GM23338 (cell line): ENCODE data around the gene TRIM39. TPM values are rescaled to one million over a fixed set of nuclear protein-coding genes. Genes with fewer than 3 reads are reported as not detected.
A peak's percentile ranks its signal among the peaks of the same experiment; 100 is the strongest.

ENCODE experiments used
- ATAC-seq: fragments of 200-7000 bp; cut with Tn5 transposase; 3 replicates; pipeline ENCODE4 v1.9.1; 2020
- DNase-seq: peaks from one replicate; pipeline ENCODE4 v3.0.0-alpha.2; 2015; ENCODE audit warnings: low spot score
- H2AFZ ChIP-seq: fragments of 200-600 bp; sonication (generic); 2 replicates; pipeline ENCODE4 v1.8.0; 2016; ENCODE audit warnings: antibody characterized with exemption, mild to moderate bottlenecking, moderate library complexity
- H3F3A ChIP-seq: fragments of 200-600 bp; sonication (generic); replicated peaks from 2 replicates; pipeline ENCODE4 v1.8.0; 2017; ENCODE audit warnings: antibody characterized with exemption, mixed run types, low read depth
- H3K27ac ChIP-seq: fragments of 200-600 bp; sonication (generic); 2 replicates; pipeline ENCODE4 v1.6.1; 2016; ENCODE audit warnings: low read depth
- H3K27me3 ChIP-seq: fragments of 200-600 bp; sonication (generic); 2 replicates; pipeline ENCODE4 v1.8.0; 2016; ENCODE audit warnings: mild to moderate bottlenecking, mixed run types, moderate library complexity; ENCODE audit not compliant: insufficient read depth
- H3K36me3 ChIP-seq: fragments of 200-600 bp; sonication (generic); 2 replicates; pipeline ENCODE4 v1.8.0; 2016; ENCODE audit warnings: mild to moderate bottlenecking; ENCODE audit not compliant: insufficient read depth
- H3K4me1 ChIP-seq: fragments of 200-600 bp; sonication (generic); 2 replicates; pipeline ENCODE4 v1.8.0; 2016; ENCODE audit warnings: mild to moderate bottlenecking, moderate library complexity; ENCODE audit not compliant: insufficient read depth
- H3K4me2 ChIP-seq: fragments of 200-600 bp; sonication (generic); 2 replicates; pipeline ENCODE4 v1.7.1; 2017; ENCODE audit warnings: mixed run types
- H3K4me3 ChIP-seq: fragments of 200-600 bp; sonication (generic); 2 replicates; pipeline ENCODE4 v1.6.1; 2016; ENCODE audit warnings: mixed run types
- H3K79me2 ChIP-seq: fragments of 200-600 bp; sonication (generic); replicated peaks from 2 replicates; pipeline ENCODE4 v1.8.0; 2017; ENCODE audit warnings: mild to moderate bottlenecking; ENCODE audit not compliant: insufficient read depth
- H3K9me2 ChIP-seq: fragments of 200-600 bp; sonication (generic); 2 replicates; pipeline ENCODE4 v1.8.0; 2017; ENCODE audit not compliant: insufficient read depth
- H4K20me1 ChIP-seq: fragments of 200-600 bp; sonication (generic); replicated peaks from 2 replicates; pipeline ENCODE4 v1.8.0; 2017; ENCODE audit warnings: mild to moderate bottlenecking; ENCODE audit not compliant: insufficient read depth
- H3K27ac Mint-ChIP-seq: 2 replicates; pipeline ENCODE4 v1.8.0; 2020; ENCODE audit warnings: inconsistent platforms, mild to moderate bottlenecking, moderate library complexity, mixed read lengths
- H3K27me3 Mint-ChIP-seq: 3 replicates; pipeline ENCODE4 v1.8.0; 2022; ENCODE audit warnings: low read depth, mild to moderate bottlenecking, moderate library complexity, mixed read lengths, inconsistent platforms; ENCODE audit not compliant: insufficient read depth, poor library complexity
- H3K36me3 Mint-ChIP-seq: 3 replicates; pipeline ENCODE4 v1.8.0; 2021; ENCODE audit warnings: low read depth, mild to moderate bottlenecking, inconsistent platforms, moderate library complexity, mixed read lengths
- H3K4me1 Mint-ChIP-seq: 3 replicates; pipeline ENCODE4 v1.8.0; 2020; ENCODE audit warnings: mild to moderate bottlenecking, inconsistent platforms, mixed read lengths
- H3K4me3 Mint-ChIP-seq: 3 replicates; pipeline ENCODE4 v1.8.0; 2021; ENCODE audit warnings: moderate library complexity, mild to moderate bottlenecking, inconsistent platforms, mixed read lengths
- H3K9me3 Mint-ChIP-seq: 3 replicates; pipeline ENCODE4 v1.8.0; 2020; ENCODE audit warnings: moderate library complexity, mild to moderate bottlenecking, inconsistent platforms, mixed read lengths
- CREB1 ChIP-seq: fragments of 250-450 bp; sonication (Bioruptor Pico); IDR thresholded peaks from 2 replicates; pipeline ENCODE4 v1.5.0; 2020; ENCODE audit warnings: low read depth, mild to moderate bottlenecking, moderate library complexity
- EZH2 ChIP-seq: fragments of 200-600 bp; sonication (generic); IDR thresholded peaks from one replicate; pipeline ENCODE4 v1.8.0; 2017; ENCODE audit warnings: antibody characterized with exemption, mild to moderate bottlenecking, low read depth; ENCODE audit not compliant: unreplicated experiment
- EZH2phosphoT487 ChIP-seq: fragments of 200-600 bp; sonication (generic); IDR thresholded peaks from one replicate; pipeline ENCODE4 v1.8.1; 2018; ENCODE audit warnings: antibody characterized with exemption; ENCODE audit not compliant: unreplicated experiment
- JUNB ChIP-seq: IDR thresholded peaks from one replicate; pipeline ENCODE4 v1.6.1; 2016; ENCODE audit warnings: antibody characterized with exemption; ENCODE audit not compliant: unreplicated experiment
- NANOG ChIP-seq: IDR thresholded peaks from 2 replicates; pipeline ENCODE4 v1.6.1; 2016; ENCODE audit warnings: antibody characterized with exemption, borderline replicate concordance
- POLR2AphosphoS5 ChIP-seq: IDR thresholded peaks from 2 replicates; pipeline ENCODE4 v1.6.1; 2016; ENCODE audit warnings: antibody characterized with exemption, low read depth
- STAT1 ChIP-seq: IDR thresholded peaks from one replicate; pipeline ENCODE4 v1.6.1; 2016; ENCODE audit warnings: antibody characterized with exemption; ENCODE audit not compliant: unreplicated experiment
- ZNF114 ChIP-seq: fragments of 250-450 bp; sonication (Bioruptor Pico); IDR thresholded peaks from 2 replicates; pipeline ENCODE4 v1.5.0; 2020; ENCODE audit warnings: mild to moderate bottlenecking, moderate library complexity
- ZNF331 ChIP-seq: fragments of 250-450 bp; sonication (Bioruptor Pico); IDR thresholded peaks from 2 replicates; pipeline ENCODE4 v1.5.0; 2020; ENCODE audit warnings: low read depth, mild to moderate bottlenecking, moderate library complexity
- polyA plus RNA-seq: library from polyadenylated mRNA; unstranded; fragments of >200 nt; fragmentation: Nextera tagmentation; extraction: Ambion mirVana; gene quantifications from 2 replicates; pipeline ENCODE4 v1.2.1, GENCODE V29; 2016
- total RNA-seq: library from RNA; depleted of rRNA; stranded (reverse); fragments of >200 nt; shearing (Covaris generic); gene quantifications from 2 replicates; pipeline ENCODE4 v1.2.3, GENCODE V29; 2014
- TF ChIP-seq, protein P1 (sequence below): IDR thresholded peaks from one replicate; pipeline ENCODE4 v1.6.1; 2018; ENCODE audit warnings: antibody characterized with exemption; ENCODE audit not compliant: unreplicated experiment
- TF ChIP-seq, protein P2 (sequence below), 2 experiments: fragments of 200-600 bp in 1 of 2; sonication (generic) in 1 of 2; conservative IDR thresholded peaks; 2 replicates each; pipeline versions ENCODE4 v1.5.1 to v1.6.1; 2016 to 2017; ENCODE audit warnings: antibody characterized with exemption in 2 of 2, low read depth in 2 of 2, mild to moderate bottlenecking in 2 of 2, moderate library complexity in 1 of 2
- TF ChIP-seq, protein P3 (sequence below): fragments of 250-450 bp; sonication (Bioruptor Pico); IDR thresholded peaks from 2 replicates; pipeline ENCODE4 v1.5.0; 2020; ENCODE audit warnings: mild to moderate bottlenecking, moderate library complexity
- TF ChIP-seq, protein P4 (sequence below): IDR thresholded peaks from 2 replicates; pipeline ENCODE4 v1.6.1; 2016; ENCODE audit warnings: antibody characterized with exemption

TRIM39 gene
- total and polyA plus RNA-seq, 2 experiments from 2014 or later: 5.4 to 19.2 TPM

DNA sequence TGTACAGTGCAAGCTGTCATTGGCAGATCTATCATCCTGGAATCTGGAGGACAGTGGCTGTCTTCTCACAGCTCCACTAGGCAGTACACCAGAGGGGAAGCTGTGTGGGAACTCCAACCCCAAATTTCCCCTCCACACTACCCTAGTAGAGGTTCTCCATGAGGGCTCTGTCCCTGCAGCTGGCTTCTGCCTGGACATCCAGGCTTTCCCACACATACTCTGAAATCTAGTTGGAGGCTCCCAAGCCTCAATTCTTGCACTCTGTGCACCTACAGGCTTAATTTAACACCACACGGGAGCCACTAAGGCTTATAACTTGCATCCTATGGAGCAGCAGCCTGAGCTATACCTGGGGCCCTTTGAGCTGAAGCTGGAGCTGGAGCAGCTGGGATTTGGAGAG lies 43.0 kb upstream of the TRIM39 start:
- Histone ChIP-seq H3F3A (no peaks in the 10 kb centered on the region), H3K27ac (no peak overlapping the region), H4K20me1 (no peaks in the 10 kb centered on the region), H3K4me3 (no peak overlapping the region), H3K9me2 (no peaks in the 10 kb centered on the region), H3K36me3 (peaks cover 18% of the 10 kb centered on the region), H3K79me2 (no peaks in the 10 kb centered on the region), H3K4me1 (no peaks in the 10 kb centered on the region), H3K4me2 (no peak overlapping the region), H3K27me3 (no peaks in the 10 kb centered on the region; the same call in 1 of the 2 replicates), H2AFZ (no peak overlapping the region)
- TF ChIP-seq EZH2phosphoT487: no peak
- TF ChIP-seq ZNF331: no peak
- no peak for TF ChIP-seq STAT1
- no peak for TF ChIP-seq POLR2AphosphoS5
- TF ChIP-seq JUNB: no peak
- TF ChIP-seq EZH2: no peak
- TF ChIP-seq, protein P1, sequence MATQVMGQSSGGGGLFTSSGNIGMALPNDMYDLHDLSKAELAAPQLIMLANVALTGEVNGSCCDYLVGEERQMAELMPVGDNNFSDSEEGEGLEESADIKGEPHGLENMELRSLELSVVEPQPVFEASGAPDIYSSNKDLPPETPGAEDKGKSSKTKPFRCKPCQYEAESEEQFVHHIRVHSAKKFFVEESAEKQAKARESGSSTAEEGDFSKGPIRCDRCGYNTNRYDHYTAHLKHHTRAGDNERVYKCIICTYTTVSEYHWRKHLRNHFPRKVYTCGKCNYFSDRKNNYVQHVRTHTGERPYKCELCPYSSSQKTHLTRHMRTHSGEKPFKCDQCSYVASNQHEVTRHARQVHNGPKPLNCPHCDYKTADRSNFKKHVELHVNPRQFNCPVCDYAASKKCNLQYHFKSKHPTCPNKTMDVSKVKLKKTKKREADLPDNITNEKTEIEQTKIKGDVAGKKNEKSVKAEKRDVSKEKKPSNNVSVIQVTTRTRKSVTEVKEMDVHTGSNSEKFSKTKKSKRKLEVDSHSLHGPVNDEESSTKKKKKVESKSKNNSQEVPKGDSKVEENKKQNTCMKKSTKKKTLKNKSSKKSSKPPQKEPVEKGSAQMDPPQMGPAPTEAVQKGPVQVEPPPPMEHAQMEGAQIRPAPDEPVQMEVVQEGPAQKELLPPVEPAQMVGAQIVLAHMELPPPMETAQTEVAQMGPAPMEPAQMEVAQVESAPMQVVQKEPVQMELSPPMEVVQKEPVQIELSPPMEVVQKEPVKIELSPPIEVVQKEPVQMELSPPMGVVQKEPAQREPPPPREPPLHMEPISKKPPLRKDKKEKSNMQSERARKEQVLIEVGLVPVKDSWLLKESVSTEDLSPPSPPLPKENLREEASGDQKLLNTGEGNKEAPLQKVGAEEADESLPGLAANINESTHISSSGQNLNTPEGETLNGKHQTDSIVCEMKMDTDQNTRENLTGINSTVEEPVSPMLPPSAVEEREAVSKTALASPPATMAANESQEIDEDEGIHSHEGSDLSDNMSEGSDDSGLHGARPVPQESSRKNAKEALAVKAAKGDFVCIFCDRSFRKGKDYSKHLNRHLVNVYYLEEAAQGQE: no peak
- TF ChIP-seq CREB1 (CRISPR knock-in tag): no peak
- no peak for TF ChIP-seq NANOG
- TF ChIP-seq, protein P2, sequence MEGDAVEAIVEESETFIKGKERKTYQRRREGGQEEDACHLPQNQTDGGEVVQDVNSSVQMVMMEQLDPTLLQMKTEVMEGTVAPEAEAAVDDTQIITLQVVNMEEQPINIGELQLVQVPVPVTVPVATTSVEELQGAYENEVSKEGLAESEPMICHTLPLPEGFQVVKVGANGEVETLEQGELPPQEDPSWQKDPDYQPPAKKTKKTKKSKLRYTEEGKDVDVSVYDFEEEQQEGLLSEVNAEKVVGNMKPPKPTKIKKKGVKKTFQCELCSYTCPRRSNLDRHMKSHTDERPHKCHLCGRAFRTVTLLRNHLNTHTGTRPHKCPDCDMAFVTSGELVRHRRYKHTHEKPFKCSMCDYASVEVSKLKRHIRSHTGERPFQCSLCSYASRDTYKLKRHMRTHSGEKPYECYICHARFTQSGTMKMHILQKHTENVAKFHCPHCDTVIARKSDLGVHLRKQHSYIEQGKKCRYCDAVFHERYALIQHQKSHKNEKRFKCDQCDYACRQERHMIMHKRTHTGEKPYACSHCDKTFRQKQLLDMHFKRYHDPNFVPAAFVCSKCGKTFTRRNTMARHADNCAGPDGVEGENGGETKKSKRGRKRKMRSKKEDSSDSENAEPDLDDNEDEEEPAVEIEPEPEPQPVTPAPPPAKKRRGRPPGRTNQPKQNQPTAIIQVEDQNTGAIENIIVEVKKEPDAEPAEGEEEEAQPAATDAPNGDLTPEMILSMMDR (conservative IDR thresholded peaks at IDR 0.05; ENCODE audit: low read depth in 2 of 2): no peak
- TF ChIP-seq, protein P3, sequence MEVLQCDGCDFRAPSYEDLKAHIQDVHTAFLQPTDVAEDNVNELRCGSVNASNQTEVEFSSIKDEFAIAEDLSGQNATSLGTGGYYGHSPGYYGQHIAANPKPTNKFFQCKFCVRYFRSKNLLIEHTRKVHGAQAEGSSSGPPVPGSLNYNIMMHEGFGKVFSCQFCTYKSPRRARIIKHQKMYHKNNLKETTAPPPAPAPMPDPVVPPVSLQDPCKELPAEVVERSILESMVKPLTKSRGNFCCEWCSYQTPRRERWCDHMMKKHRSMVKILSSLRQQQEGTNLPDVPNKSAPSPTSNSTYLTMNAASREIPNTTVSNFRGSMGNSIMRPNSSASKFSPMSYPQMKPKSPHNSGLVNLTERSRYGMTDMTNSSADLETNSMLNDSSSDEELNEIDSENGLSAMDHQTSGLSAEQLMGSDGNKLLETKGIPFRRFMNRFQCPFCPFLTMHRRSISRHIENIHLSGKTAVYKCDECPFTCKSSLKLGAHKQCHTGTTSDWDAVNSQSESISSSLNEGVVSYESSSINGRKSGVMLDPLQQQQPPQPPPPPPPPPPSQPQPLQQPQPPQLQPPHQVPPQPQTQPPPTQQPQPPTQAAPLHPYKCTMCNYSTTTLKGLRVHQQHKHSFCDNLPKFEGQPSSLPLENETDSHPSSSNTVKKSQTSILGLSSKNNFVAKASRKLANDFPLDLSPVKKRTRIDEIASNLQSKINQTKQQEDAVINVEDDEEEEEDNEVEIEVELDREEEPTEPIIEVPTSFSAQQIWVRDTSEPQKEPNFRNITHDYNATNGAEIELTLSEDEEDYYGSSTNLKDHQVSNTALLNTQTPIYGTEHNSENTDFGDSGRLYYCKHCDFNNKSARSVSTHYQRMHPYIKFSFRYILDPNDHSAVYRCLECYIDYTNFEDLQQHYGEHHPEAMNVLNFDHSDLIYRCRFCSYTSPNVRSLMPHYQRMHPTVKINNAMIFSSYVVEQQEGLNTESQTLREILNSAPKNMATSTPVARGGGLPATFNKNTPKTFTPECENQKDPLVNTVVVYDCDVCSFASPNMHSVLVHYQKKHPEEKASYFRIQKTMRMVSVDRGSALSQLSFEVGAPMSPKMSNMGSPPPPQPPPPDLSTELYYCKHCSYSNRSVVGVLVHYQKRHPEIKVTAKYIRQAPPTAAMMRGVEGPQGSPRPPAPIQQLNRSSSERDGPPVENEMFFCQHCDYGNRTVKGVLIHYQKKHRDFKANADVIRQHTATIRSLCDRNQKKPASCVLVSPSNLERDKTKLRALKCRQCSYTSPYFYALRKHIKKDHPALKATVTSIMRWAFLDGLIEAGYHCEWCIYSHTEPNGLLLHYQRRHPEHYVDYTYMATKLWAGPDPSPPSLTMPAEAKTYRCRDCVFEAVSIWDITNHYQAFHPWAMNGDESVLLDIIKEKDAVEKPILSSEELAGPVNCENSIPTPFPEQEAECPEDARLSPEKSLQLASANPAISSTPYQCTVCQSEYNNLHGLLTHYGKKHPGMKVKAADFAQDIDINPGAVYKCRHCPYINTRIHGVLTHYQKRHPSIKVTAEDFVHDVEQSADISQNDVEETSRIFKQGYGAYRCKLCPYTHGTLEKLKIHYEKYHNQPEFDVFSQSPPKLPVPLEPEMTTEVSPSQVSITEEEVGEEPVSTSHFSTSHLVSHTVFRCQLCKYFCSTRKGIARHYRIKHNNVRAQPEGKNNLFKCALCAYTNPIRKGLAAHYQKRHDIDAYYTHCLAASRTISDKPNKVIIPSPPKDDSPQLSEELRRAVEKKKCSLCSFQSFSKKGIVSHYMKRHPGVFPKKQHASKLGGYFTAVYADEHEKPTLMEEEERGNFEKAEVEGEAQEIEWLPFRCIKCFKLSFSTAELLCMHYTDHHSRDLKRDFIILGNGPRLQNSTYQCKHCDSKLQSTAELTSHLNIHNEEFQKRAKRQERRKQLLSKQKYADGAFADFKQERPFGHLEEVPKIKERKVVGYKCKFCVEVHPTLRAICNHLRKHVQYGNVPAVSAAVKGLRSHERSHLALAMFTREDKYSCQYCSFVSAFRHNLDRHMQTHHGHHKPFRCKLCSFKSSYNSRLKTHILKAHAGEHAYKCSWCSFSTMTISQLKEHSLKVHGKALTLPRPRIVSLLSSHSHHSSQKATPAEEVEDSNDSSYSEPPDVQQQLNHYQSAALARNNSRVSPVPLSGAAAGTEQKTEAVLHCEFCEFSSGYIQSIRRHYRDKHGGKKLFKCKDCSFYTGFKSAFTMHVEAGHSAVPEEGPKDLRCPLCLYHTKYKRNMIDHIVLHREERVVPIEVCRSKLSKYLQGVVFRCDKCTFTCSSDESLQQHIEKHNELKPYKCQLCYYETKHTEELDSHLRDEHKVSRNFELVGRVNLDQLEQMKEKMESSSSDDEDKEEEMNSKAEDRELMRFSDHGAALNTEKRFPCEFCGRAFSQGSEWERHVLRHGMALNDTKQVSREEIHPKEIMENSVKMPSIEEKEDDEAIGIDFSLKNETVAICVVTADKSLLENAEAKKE (CRISPR knock-in tag): no peak
- TF ChIP-seq, protein P4, sequence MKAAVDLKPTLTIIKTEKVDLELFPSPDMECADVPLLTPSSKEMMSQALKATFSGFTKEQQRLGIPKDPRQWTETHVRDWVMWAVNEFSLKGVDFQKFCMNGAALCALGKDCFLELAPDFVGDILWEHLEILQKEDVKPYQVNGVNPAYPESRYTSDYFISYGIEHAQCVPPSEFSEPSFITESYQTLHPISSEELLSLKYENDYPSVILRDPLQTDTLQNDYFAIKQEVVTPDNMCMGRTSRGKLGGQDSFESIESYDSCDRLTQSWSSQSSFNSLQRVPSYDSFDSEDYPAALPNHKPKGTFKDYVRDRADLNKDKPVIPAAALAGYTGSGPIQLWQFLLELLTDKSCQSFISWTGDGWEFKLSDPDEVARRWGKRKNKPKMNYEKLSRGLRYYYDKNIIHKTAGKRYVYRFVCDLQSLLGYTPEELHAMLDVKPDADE: no peak
- no peak for TF ChIP-seq ZNF114 (CRISPR knock-in tag)
- Mint-ChIP-seq H3K36me3 (peaks cover 89% of the 10 kb centered on the region), H3K4me1 (no peaks in the 10 kb centered on the region), H3K9me3 (peaks cover 99% of the 10 kb centered on the region), H3K4me3 (no peak overlapping the region), H3K27me3 (peaks cover 50% of the 10 kb centered on the region), H3K27ac (no peak overlapping the region)
- peak; percentile 13 for DNase-seq
- ATAC-seq: no peak
